Hematopoietic multipotent progenitor cell treated with erythropoietin and hydrocortisone succinate and interleukin-3 and kit ligand, for 17 days (in vitro differentiated cells): ENCODE data around the gene SIGLEC11.
"Not testable (repeated sequence)": the region's sequence is repeated elsewhere in the genome, so short reads cannot be mapped to it uniquely, and the experiment has no call there.

Experiments used
- DNase-seq: peaks from one replicate; pipeline ENCODE4 v3.0.0-alpha.2; 2015; ENCODE audit warnings: low spot score

SIGLEC11 gene

GRCh38 chr19:49950956-49951526 is 9.9 kb downstream of the SIGLEC11 start:
- DNase-seq = no peak

GRCh38 chr19:49950590-49950948 is 10.4 kb downstream of the SIGLEC11 start:
- DNase-seq = no peak

- DNase-seq = no peak
Observed at GRCh38 chr19:49949742-49950589, 11.0 kb downstream of the SIGLEC11 start.

GRCh38 chr19:49946415-49946814 is 14.6 kb downstream of the SIGLEC11 start:
- no peak for DNase-seq

GRCh38 chr19:49944567-49944966 is 16.4 kb downstream of the SIGLEC11 start:
- DNase-seq = not testable (repeated sequence)

GRCh38 chr19:49940482-49940791 is 20.5 kb downstream of the SIGLEC11 start:
- DNase-seq = no peak

GRCh38 chr19:49939721-49940481 is 21.1 kb downstream of the SIGLEC11 start:
- DNase-seq = no peak

GRCh38 chr19:49938662-49939061 is 22.3 kb downstream of the SIGLEC11 start:
- DNase-seq = no peak

GRCh38 chr19:49937750-49938381 is 23.1 kb downstream of the SIGLEC11 start:
- peak; percentile 79 for DNase-seq

- no peak for DNase-seq
Observed at GRCh38 chr19:49936549-49936948, 24.4 kb downstream of the SIGLEC11 start.

- no peak for DNase-seq
Observed at GRCh38 chr19:49933643-49934042, 27.3 kb downstream of the SIGLEC11 start.

DNA sequence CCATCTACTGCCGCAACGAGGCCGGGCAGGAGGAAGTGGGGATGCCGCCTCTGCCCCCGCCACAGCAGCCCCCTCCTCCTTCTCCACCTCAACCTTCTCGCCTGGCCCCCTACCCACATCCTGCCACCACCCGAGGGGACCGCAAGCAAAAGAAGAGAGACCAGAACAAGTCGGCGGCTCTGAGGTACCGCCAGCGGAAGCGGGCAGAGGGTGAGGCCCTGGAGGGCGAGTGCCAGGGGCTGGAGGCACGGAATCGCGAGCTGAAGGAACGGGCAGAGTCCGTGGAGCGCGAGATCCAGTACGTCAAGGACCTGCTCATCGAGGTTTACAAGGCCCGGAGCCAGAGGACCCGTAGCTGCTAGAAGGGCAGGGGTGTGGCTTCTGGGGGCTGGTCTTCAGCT is 28.2 kb downstream of the SIGLEC11 start:
- DNase-seq = no peak

DNA sequence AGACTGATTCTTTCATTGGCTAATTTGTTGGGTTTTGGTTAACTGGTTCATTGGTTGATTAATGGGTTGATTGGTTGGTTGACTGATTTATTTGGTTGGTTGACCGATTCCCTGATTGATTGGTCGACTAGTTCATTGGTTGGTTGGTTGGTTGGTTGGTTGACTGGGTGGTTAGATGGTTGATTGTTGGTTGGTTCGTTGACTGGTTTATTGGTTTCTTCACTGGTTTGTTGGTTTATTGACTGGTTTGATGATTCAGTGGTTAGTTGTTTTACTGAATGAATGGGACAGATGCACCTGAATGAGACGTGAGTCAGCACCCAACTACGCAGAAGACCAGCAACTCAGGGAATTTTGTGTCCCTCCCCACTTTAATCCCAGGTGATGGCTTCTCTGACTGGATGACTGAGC is 28.9 kb downstream of the SIGLEC11 start:
- no peak for DNase-seq

DNA sequence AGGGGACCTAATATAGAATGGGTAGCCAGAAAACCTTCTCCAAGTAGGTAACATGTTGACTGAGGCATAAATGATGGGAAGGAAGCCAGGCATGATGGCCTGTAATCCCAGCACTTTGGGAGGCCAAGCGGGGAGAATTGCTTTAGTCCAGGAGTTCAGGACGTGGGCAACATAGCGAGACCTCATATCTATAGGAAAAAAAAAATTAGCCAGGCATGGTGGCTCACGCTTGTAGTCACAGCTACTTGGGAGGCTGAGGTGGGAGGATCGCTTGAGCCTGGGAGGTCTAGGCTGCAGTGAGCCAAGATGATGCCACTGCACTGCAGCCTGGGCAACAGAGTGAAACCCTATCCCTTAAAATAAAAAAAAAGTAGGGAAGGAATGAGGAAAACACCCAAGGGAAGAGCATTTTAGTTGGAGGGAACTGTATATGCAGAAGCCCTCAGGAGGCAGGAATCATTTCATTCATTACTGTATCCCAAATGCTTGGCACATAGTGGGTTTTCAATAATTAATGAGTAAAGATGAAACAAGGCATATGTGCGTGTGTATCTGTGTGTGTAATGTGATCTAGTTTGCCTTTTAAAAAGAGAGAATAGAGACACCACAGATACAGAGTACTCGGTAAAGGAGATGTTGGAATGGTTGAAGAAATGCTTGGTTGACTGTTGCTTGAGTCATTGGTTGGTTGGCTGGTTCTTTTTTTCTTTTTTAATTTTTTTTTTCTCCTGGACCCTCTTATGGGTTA is 29.5 kb downstream of the SIGLEC11 start:
- no peak for DNase-seq

DNA sequence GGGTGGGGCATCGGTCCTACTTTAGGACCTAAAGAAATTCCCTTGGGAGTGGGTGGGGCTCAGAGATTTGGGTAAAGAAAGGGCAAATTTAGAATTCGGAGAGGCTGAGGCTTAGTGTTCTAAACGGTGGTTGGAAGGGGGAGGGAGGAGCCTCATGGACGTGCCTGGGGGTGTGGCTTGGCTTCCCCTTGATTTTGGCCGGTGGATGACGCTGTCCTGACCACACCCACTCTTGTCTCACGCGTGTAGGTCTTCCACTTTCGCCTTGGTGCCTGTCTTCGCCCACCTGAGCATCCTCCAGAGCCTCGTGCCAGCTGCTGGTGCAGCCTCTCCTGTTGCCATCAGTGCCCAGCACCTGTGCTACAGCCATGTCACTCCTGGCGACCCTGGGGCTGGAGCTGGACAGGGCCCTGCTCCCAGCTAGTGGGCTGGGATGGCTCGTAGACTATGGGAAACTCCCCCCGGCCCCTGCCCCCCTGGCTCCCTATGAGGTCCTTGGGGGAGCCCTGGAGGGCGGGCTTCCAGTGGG is 30.4 kb downstream of the SIGLEC11 start:
- DNase-seq = no peak

DNA sequence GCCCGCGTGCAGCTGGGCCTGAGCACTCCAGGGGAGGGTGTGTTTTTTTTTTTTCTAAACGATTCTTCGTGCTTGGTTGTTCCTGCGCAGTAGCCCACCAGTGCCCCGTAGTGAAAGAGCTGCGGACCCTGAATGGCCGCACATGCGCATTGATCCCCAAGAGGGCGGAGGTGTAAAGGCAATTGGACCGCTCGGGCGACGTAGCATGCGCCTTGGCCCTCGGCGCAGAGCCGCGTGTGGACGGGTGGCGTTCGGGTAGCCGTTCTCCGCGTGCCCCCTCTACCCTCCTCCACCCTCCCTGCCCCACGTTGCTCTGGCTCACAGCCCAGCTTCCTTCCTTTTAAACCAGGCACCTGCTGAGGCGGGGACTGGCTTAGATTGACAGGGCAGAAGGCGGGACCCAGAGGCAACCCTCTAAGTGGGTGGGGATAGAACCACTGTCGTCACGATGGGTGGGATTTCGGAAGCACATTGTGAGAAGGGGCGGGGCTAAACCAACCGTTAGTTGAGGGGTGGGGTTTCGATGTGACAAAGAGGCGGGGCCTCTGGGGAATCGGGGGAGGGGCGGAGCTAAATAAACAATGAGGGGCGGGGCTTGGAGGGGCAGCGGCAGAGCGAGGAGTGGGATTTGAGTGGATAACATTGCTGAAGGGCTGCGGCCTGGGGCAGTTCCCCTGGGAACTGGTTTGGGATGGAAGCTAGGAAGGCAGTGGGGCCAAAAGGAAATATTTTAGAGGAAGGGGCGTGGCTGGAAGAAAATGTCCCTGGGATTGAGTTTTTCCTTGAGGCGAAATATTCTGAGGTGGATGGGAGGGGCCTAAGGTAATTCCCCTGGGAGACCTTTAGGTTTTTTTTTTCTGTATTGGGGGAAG is 31.1 kb downstream of the SIGLEC11 start:
- DNase-seq = peak; percentile 95

DNA sequence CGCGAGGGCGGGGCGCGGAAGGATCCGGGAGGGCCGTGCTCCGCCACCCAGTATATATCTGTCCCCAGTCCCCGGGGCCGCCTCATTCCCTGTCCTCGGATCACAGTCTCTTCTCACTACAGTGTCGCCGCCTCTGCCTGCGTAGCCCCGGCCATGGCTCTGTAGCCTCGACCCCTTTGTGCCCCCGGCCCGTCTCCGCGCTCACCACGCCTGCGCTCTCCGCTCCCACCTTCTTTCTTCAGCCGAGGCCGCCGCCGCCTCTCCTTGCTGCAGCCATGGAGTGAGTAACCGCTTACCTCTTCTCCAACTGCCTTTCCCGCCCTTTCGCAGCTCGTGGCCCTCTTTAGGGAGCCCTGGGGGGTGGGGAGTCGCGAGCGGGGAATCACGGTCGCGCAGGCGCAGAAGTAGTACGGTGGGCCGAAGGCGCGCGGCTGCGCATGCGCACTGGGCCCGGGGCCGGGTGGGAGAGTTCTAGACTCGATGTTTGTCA is 31.8 kb downstream of the SIGLEC11 start, which contains the start of the genes ATF5 and NUP62:
Gene ATF5 (plus strand): TSS at position 85 of the 490 bp plus-strand sequence. CDS start 1,646 bp downstream, outside the sequence.
Gene NUP62 (minus strand): TSS at position 384 of the 490 bp plus-strand sequence. CDS start 19,697 bp downstream, outside the sequence.
- DNase-seq = no peak

GRCh38 chr19:49927526-49928264 is 33.3 kb downstream of the SIGLEC11 start:
- no peak for DNase-seq

GRCh38 chr19:49926515-49926914 is 34.5 kb downstream of the SIGLEC11 start:
- DNase-seq = no peak
